A673 (cell line): ENCODE results near the gene STAG1.

Experiments
- EZH2 ChIP-seq: fragments of 200-600 bp; sonication (generic); IDR thresholded peaks from 2 replicates; pipeline ENCODE4 v1.6.1; 2017; ENCODE audit warnings: borderline replicate concordance, low read depth, mild to moderate bottlenecking, mixed read lengths, antibody characterized with exemption, low read length; ENCODE audit not compliant: poor library complexity, severe bottlenecking
- TF ChIP-seq, protein P1 (sequence below): fragments of 300-800, 200-600 bp; sonication (generic); conservative IDR thresholded peaks from 2 replicates; pipeline ENCODE4 v1.5.1; 2017; ENCODE audit warnings: low read depth, mild to moderate bottlenecking, antibody characterized with exemption, low read length, moderate library complexity, mixed read lengths

- TF ChIP-seq, protein P1, sequence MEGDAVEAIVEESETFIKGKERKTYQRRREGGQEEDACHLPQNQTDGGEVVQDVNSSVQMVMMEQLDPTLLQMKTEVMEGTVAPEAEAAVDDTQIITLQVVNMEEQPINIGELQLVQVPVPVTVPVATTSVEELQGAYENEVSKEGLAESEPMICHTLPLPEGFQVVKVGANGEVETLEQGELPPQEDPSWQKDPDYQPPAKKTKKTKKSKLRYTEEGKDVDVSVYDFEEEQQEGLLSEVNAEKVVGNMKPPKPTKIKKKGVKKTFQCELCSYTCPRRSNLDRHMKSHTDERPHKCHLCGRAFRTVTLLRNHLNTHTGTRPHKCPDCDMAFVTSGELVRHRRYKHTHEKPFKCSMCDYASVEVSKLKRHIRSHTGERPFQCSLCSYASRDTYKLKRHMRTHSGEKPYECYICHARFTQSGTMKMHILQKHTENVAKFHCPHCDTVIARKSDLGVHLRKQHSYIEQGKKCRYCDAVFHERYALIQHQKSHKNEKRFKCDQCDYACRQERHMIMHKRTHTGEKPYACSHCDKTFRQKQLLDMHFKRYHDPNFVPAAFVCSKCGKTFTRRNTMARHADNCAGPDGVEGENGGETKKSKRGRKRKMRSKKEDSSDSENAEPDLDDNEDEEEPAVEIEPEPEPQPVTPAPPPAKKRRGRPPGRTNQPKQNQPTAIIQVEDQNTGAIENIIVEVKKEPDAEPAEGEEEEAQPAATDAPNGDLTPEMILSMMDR, result 0 out of 2 replicates have a peak, but pooled peaks have one; percentile 19
- TF ChIP-seq EZH2, result no peak
These were observed 17.7 kb downstream of the STAG1 start for GRCh38 chr3:136734382-136735070.
